G401 (cell line): ENCODE measurements around the gene LRRC7. TPM values are rescaled to one million over a fixed set of nuclear protein-coding genes. Genes with fewer than 3 reads are reported as not detected.
"Not testable (repeated sequence)": the region's sequence is repeated elsewhere in the genome, so short reads cannot be mapped to it uniquely, and the experiment has no call there.

Experiments used
- DNase-seq: peaks from one replicate; pipeline ENCODE4 v3.0.0-alpha.2; 2015; ENCODE audit warnings: low spot score
- in situ Hi-C: cut with HindIII; loops from 2 replicates; pipeline ENCODE4 v1.10.0; 2016; ENCODE audit warnings: low sequenced_read_pairs, mixed read lengths
- total RNA-seq: library from RNA; depleted of rRNA; stranded (reverse); fragments of >200 nt; shearing (Covaris generic); gene quantifications from 2 replicates; pipeline ENCODE4 v1.2.3, GENCODE V29; 2014

LRRC7 gene
- total RNA-seq, 1 experiment from 2014 or later, result not detected

GRCh38 chr1:69836971-69837636 lies 269.4 kb downstream of the LRRC7 start:
- DNase-seq, result no peak

GRCh38 chr1:69842326-69842725 lies 274.6 kb downstream of the LRRC7 start:
- in situ Hi-C loops, result no loop called here
- no peak for DNase-seq

More at GRCh38 chr1:69836971-69837636, 269.4 kb downstream of the LRRC7 start:
- in situ Hi-C loops, result no loop called here

DNA sequence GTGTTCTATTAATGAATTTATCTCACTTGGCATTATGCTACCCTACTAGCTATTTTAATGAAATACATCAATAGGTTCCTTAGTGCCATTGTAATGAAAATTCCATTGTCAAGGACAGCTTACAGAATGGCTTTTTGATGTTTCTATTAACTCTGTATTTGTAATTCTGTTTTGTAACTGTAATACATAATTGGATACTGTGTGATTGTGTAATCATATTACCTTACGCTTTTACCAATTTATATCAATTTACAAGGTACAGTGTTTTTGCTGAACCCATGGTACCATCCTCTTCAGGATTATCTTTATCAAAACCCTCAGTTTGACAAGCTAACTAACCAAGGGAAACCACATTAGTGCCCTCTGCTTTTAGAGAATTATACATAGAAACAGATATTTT lies 277.9 kb downstream of the LRRC7 start:
- DNase-seq, result no peak
- in situ Hi-C loops, result no loop called here

DNA sequence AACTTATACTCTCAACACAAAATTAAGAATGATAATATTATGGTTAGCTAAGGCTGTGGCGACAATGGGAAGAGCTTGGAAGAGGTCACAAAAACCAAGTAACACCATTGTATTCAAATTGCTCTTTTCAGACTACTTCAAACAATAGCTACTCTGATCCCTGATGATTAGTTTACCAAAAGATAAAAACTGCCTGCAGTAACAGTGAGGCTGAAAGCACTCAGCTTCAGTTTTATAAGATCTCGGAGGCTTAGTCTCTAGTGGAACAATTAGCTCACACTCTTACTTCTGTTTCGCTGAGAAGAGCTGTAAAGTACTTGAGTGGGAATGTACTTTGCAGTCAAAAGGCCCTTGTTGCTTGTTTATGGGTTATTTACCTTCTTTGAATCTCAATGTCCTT lies 278.5 kb downstream of the LRRC7 start:
- no peak for DNase-seq
- in situ Hi-C loops, result no loop called here

GRCh38 chr1:69847670-69848069 lies 279.9 kb downstream of the LRRC7 start:
- no peak for DNase-seq
- in situ Hi-C loops, result no loop called here

GRCh38 chr1:69852151-69852550 lies 284.4 kb downstream of the LRRC7 start:
- in situ Hi-C loops, result no loop called here
- no peak for DNase-seq

- no peak for DNase-seq
- in situ Hi-C loops, result no loop called here
These were observed 285.0 kb downstream of the LRRC7 start for GRCh38 chr1:69852706-69853105.

DNA sequence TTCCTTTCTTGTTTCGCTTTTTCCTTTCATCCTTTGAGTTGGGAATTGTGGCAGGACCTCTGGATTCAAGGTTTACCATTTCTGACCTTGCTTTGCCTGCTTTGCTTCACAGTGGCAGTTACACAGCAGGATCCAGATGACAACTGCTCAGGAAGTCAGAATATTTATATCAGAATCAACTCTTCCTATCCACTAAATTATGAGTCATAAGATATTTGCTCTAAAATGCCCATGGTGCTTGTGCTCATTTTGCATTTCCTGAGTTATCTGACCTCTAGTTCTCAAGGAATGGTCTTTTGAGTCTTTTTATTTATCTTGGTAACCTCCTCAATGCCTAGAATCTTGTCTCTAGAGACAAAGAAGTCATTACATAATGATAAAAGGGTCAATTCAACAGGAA lies 290.8 kb downstream of the LRRC7 start:
- DNase-seq, result no peak
- in situ Hi-C loops, result no loop called here

GRCh38 chr1:69861641-69862040 lies 293.9 kb downstream of the LRRC7 start:
- DNase-seq, result no peak
- in situ Hi-C loops, result no loop called here

- no peak for DNase-seq
- in situ Hi-C loops, result no loop called here
These were observed 295.2 kb downstream of the LRRC7 start for GRCh38 chr1:69862906-69863305.

- in situ Hi-C loops, result no loop called here
- DNase-seq, result no peak
These were observed 296.0 kb downstream of the LRRC7 start for GRCh38 chr1:69863704-69864103.

GRCh38 chr1:69871412-69871811 lies 303.7 kb downstream of the LRRC7 start:
- no peak for DNase-seq
- in situ Hi-C loops, result no loop called here

DNA sequence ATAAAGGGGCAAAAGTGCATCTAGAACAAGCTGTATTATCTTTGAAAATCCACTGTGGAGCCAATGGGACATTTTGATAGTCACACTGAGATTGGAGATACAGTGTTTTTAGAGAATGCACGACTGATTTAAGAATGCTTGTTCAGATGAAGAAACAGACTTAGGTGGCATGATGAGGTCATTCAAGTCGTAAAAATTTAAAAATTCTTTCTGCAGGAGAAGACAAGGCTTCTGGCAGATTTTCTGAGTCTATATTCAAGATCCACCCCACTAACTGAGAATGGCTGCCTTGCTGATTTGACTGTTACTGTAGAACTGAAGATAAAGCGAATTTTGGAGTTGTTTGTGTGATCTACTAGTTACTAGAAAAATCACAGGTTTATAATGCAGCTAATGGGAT lies 310.6 kb downstream of the LRRC7 start:
- no peak for DNase-seq
- in situ Hi-C loops, result no loop called here

DNA sequence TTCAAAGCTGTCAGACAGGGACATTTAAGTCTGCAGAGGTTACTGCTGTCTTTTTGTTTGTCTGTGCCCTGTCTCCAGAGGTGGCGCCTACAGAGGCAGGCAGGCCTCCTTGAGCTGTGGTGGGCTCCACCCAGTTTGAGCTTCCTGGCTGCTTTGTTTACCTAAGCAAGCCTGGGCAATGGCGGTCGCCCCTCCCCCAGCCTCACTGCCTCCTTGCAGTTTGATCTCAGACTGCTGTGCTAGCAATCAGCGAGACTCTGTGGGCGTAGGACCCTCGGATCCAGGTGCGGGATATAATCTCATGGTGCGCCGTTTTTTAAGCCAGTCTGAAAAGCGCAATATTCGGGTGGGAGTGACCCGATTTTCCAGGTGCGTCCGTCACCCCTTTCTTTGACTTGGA lies 320.3 kb downstream of the LRRC7 start:
- in situ Hi-C loops, DNase-seq: not testable (repeated sequence)

DNA sequence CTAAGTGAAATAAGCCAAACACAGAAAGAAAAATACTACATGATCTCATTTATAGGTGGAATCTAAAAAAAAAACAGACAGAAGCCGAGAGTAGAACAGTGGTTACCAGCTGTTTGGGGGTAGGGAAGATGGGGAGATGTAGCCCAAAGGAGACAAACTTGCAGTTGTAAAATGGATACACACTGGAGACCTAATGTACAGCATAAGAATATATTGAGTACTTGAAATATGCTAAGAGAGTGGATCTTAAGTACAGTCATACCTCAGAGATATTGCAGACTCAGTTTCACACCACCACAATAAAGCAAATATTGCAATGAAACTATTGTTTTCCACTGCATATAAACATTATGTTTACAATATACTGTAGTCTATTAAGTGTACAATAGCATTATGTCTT lies 320.9 kb downstream of the LRRC7 start:
- in situ Hi-C loops, result no loop called here

GRCh38 chr1:69898403-69898947 lies 330.8 kb downstream of the LRRC7 start:
- in situ Hi-C loops, result no loop called here
- no peak for DNase-seq

More for the DNA sequence above, 320.9 kb downstream of the LRRC7 start:
- no peak for DNase-seq

DNA sequence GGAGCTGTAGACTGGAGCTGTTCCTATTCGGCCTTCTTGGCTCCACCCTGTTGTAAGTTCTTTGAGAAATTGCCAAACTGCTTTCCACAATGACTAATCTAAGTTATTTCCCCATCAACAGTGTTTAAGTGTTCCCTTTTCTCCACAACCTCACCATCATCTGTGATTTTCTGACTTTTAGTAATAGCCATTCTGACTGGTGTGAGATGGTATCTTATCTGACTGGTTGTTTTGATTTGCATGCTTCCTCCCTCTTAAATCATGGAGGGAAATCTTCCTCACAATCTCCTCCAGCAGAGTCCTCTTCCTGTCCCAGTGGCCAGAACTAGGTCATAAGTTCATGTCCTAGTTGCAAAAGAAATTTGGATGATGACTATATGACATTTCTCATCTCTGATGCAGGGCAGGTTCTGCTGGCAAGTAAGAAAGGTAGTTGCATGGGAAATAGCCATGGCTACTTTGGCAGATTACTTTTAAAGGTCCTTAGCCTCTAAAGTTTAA lies 343.6 kb downstream of the LRRC7 start:
- in situ Hi-C loops, result no loop called here
- no peak for DNase-seq

DNA sequence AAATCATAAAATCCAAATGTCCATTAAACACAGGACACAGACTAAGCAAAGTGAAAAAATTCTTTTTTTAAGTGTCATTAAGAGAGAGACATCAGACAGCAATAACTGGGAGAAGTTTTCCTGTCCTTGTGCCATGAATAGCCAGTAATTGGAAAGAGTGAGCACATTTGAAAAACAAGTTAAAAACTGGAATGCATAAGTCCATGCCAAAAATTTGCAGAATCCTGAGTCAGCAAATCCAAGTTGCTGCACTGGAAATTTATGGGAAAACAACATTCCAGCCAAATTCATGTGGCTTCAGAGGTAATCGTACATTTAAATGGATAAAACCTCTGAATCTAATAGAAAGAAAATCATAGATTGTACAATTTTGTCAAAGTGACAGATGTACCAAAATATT lies 346.3 kb downstream of the LRRC7 start:
- in situ Hi-C loops, result no loop called here
- no peak for DNase-seq

DNA sequence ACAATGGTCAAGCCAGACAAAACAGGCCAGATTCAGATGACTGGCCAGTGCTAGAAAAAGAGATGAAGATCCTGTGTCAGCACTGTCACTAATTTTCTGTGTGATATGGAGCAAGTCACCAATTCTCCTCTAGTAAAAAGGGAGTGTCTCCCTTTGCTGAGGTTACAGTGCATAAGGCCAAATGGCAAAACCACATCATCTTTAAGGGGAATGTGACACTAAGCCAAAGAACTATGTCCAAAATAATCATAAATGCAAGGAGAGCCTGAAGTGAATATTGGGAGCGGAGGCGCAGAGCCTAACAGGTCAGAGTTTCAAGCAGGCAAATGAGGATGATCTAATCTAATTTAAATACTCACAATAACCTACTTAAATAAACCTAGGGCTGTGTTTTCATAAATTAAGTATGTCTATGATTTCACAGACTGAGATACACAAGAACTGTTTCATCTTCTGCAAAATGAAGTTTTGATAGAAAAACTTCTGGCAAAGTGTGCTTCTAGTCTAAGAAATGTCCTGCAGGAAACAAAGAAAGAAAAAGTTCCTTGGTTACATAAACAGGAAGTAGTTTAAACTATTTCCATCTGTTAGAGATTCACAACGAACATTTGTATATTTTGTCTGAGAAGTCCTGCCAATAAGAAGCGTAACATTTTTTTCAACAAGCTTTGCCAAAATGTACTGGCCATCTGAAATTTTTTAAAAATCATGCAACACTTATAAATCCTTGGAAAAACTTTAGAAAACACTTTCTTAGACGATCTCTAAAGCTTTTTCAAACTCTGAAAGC lies 347.4 kb downstream of the LRRC7 start:
- no peak for DNase-seq
- in situ Hi-C loops, result no loop called here

DNA sequence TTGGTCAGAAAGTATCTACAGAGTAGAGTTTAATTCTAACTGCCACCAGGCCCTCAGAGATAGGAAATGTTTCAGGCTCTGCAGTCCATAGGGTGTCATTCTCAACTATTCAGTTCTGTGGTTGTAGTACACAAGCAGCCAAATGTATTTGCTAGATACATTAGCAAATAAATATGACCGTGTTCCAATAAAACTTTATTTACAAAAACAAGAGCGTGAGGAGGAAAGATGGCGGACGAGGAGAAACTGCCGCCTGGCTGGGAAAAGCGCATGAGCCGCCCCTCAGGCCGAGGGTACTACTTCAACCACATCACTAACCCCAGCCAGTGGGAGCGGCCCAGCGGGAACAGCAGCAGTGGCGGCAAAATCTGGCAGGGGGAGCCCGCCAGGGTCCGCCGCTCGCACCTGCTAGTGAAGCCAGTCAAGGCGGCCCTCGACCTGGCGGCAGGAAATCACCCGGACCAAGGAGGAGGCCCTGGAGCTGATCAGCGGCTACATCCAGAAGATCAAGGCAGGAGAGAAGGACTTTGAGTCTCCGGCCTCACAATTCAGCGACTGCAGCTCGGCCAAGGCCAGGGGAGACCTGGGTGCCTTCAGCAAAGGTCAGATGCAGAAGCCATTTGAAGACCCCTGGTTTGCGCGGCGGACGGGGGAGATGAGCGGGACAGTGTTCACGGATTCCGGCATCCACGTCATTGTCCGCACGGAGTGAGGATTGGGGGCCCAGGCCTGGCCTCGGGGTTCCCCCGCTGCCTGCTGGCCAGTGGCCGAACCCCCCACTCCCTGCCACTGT lies 351.6 kb downstream of the LRRC7 start:
- no peak for DNase-seq

More for the DNA sequence above, 351.6 kb downstream of the LRRC7 start:
- in situ Hi-C loops, result no loop called here
